OCI-LY1 (cell line): Measurements from ENCODE around the gene SMYD4.

Experiments used
- CTCF ChIP-seq: fragments of 200-600 bp; sonication (generic), shearing (Covaris generic); IDR thresholded peaks from 2 replicates; pipeline ENCODE4 v1.5.1; 2017; ENCODE audit warnings: mild to moderate bottlenecking, antibody characterized with exemption, low read length, moderate library complexity, mixed read lengths
- EZH2 ChIP-seq: fragments of 200-600 bp; sonication (generic), shearing (Covaris generic); IDR thresholded peaks from 2 replicates; pipeline ENCODE4 v1.8.0; 2017; ENCODE audit warnings: borderline replicate concordance, mixed run types, mild to moderate bottlenecking, antibody characterized with exemption, low read length, moderate library complexity, mixed read lengths

- TF ChIP-seq CTCF (no peak), EZH2 (no peak)
Measured at GRCh38 chr17:1875597-1875996, 45.9 kb upstream of the SMYD4 start.
